ENCODE measurements around the gene ZNFX1.
A peak's percentile ranks its signal among the peaks of the same experiment; 100 is the strongest.
"Not testable (repeated sequence)": the region's sequence is repeated elsewhere in the genome, so short reads cannot be mapped to it uniquely, and the experiment has no call there.

ZNFX1 gene

DNA sequence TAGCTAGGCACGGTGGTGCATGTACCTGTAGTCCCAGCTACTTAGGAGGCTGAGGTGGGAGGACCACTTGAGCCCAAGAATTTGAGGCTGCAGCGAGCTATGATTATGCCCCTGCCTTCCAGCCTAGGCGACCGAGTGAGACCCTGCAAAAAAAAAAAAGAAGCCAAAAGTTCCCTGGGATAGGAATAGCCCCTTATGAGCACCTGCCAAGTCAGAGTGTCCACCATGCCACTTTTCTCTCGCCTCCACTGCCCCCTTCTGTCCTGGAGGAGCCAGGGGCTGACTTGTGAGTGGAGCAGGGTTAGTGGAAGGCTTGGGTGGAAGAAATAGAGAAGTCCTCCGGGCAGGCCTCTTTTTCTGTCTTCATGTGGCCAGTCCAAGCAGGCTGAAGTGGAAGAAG lies 70.8 kb downstream of the ZNFX1 start:
- H3K9me3 ChIP-seq (ENCODE audit: insufficient read depth, low read length), result peaks cover 11% of the 10 kb centered on the region
- no peaks in the 10 kb centered on the region for H4K20me1 ChIP-seq (ENCODE audit: insufficient read depth, low read length)
- H3K4me3 ChIP-seq (ENCODE audit: low read length), result no peak overlapping the region
- H3K27me3 ChIP-seq (ENCODE audit: low read depth, low read length), result no peaks in the 10 kb centered on the region
- no peaks in the 10 kb centered on the region for H3K79me2 ChIP-seq (ENCODE audit: low read length)
- peak overlapping the region; percentile 52; the same call in 1 of the 2 replicates for H2AFZ ChIP-seq (ENCODE audit: low read depth, low read length)
- no peaks in the 10 kb centered on the region for H3K4me1 ChIP-seq (ENCODE audit: low read length)
- H3K36me3 ChIP-seq (replicated peaks; ENCODE audit: low read depth, low read length), result no peaks in the 10 kb centered on the region
- no peak overlapping the region for H3K27ac ChIP-seq (ENCODE audit: low read length)
- no peak overlapping the region for H3K9ac ChIP-seq (ENCODE audit: low read length)
- TF ChIP-seq, protein P1, sequence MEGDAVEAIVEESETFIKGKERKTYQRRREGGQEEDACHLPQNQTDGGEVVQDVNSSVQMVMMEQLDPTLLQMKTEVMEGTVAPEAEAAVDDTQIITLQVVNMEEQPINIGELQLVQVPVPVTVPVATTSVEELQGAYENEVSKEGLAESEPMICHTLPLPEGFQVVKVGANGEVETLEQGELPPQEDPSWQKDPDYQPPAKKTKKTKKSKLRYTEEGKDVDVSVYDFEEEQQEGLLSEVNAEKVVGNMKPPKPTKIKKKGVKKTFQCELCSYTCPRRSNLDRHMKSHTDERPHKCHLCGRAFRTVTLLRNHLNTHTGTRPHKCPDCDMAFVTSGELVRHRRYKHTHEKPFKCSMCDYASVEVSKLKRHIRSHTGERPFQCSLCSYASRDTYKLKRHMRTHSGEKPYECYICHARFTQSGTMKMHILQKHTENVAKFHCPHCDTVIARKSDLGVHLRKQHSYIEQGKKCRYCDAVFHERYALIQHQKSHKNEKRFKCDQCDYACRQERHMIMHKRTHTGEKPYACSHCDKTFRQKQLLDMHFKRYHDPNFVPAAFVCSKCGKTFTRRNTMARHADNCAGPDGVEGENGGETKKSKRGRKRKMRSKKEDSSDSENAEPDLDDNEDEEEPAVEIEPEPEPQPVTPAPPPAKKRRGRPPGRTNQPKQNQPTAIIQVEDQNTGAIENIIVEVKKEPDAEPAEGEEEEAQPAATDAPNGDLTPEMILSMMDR (IDR thresholded peaks at IDR 0.05; ENCODE audit: low read depth, low read length), result peak; percentile 53; the same call in 1 of the 2 replicates
- no peak for TF ChIP-seq EZH2phosphoT487 (IDR thresholded peaks at IDR 0.05; ENCODE audit: low read depth)
- H3K4me2 ChIP-seq (ENCODE audit: low read length), result no peak overlapping the region

DNA sequence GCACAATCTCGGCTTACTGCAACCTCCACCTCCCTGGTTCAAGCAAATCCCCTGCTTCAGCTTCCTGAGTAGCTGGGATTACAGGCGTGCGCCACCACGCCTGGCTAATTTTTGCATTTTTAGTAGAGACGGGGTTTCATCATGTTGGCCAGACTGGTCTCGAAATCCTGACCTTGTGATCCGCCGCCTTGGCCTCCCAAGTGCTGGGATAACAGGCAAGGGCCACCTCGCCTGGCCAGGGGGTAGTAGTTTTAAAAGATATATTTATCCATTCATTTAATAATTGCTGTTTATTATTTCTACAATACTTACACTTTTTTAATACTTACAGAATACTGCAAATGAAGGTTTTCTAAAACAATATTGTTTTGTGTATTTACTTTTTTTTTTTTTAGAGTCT lies 74.1 kb downstream of the ZNFX1 start:
- H3K9me3 ChIP-seq (ENCODE audit: insufficient read depth, low read length), result no peaks in the 10 kb centered on the region
- no peaks in the 10 kb centered on the region for H3K27me3 ChIP-seq (ENCODE audit: low read depth, low read length)
- H3K79me2 ChIP-seq (ENCODE audit: low read length), result no peaks in the 10 kb centered on the region
- no peak overlapping the region for H3K4me3 ChIP-seq (ENCODE audit: low read length)
- H4K20me1 ChIP-seq (ENCODE audit: insufficient read depth, low read length), result no peaks in the 10 kb centered on the region
- TF ChIP-seq, protein P1 (IDR thresholded peaks at IDR 0.05; ENCODE audit: low read depth, low read length), result no peak
- TF ChIP-seq EZH2phosphoT487 (IDR thresholded peaks at IDR 0.05; ENCODE audit: low read depth), result no peak
- no peak overlapping the region for H3K27ac ChIP-seq (ENCODE audit: low read length)
- H3K4me2 ChIP-seq (ENCODE audit: low read length), result no peak overlapping the region
- H3K36me3 ChIP-seq (replicated peaks; ENCODE audit: low read depth, low read length), result no peaks in the 10 kb centered on the region
- H3K9ac ChIP-seq (ENCODE audit: low read length), result no peak overlapping the region
- H3K4me1 ChIP-seq (ENCODE audit: low read length), result no peaks in the 10 kb centered on the region
- H2AFZ ChIP-seq (ENCODE audit: low read depth, low read length), result no peak overlapping the region

- Histone ChIP-seq H2AFZ (ENCODE audit: low read depth, low read length) (no peak overlapping the region), H3K4me1 (ENCODE audit: low read length) (no peaks in the 10 kb centered on the region), H4K20me1 (ENCODE audit: insufficient read depth, low read length) (no peaks in the 10 kb centered on the region), H3K27ac (ENCODE audit: low read length) (no peak overlapping the region), H3K27me3 (ENCODE audit: low read depth, low read length) (no peaks in the 10 kb centered on the region), H3K4me3 (ENCODE audit: low read length) (no peak overlapping the region), H3K9me3 (ENCODE audit: insufficient read depth, low read length) (no peaks in the 10 kb centered on the region), H3K9ac (ENCODE audit: low read length) (no peak overlapping the region), H3K4me2 (ENCODE audit: low read length) (no peak overlapping the region), H3K36me3 (replicated peaks; ENCODE audit: low read depth, low read length) (no peaks in the 10 kb centered on the region), H3K79me2 (ENCODE audit: low read length) (no peaks in the 10 kb centered on the region)
- TF ChIP-seq, protein P1 (IDR thresholded peaks at IDR 0.05; ENCODE audit: low read depth, low read length), result no peak
Measured at GRCh38 chr20:49203011-49203410, 74.8 kb downstream of the ZNFX1 start.

DNA sequence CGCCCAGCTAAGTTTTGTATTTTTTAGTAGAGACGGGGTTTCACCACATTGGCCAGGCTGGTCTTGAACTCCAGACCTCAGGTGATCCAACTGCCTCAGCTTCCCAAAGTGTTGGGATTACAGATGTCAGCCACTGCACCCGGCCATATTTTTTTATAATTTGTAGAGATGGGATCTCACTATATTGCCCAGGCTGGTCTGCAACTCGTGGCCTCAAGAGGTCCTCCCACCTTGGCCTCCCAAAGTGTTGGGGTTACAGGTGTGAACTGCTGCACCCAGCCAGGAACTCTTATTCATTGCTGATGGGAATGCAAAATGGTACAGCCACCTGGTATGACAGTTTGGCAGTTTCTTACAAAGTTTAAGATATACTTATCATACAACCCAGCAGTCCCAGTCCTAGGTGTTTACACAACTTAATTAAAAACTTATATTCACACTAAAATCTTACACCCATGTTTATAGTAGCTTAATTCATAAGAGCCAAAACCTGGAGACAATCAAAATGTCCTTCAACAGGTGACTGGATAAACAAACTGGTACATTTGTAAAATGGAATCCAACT lies 78.0 kb downstream of the ZNFX1 start:
- Histone ChIP-seq H3K4me1 (ENCODE audit: low read length) (no peaks in the 10 kb centered on the region), H3K79me2 (ENCODE audit: low read length) (no peaks in the 10 kb centered on the region), H4K20me1 (ENCODE audit: insufficient read depth, low read length) (no peaks in the 10 kb centered on the region), H3K9me3 (ENCODE audit: insufficient read depth, low read length) (no peaks in the 10 kb centered on the region), H3K27ac (ENCODE audit: low read length) (no peak overlapping the region), H2AFZ (ENCODE audit: low read depth, low read length) (no peak overlapping the region), H3K36me3 (replicated peaks; ENCODE audit: low read depth, low read length) (no peaks in the 10 kb centered on the region), H3K27me3 (ENCODE audit: low read depth, low read length) (no peaks in the 10 kb centered on the region), H3K4me2 (ENCODE audit: low read length) (no peak overlapping the region), H3K4me3 (ENCODE audit: low read length) (no peak overlapping the region), H3K9ac (ENCODE audit: low read length) (no peak overlapping the region)
- TF ChIP-seq, protein P1 (IDR thresholded peaks at IDR 0.05; ENCODE audit: low read depth, low read length), result no peak
- TF ChIP-seq EZH2phosphoT487 (IDR thresholded peaks at IDR 0.05; ENCODE audit: low read depth), result no peak

DNA sequence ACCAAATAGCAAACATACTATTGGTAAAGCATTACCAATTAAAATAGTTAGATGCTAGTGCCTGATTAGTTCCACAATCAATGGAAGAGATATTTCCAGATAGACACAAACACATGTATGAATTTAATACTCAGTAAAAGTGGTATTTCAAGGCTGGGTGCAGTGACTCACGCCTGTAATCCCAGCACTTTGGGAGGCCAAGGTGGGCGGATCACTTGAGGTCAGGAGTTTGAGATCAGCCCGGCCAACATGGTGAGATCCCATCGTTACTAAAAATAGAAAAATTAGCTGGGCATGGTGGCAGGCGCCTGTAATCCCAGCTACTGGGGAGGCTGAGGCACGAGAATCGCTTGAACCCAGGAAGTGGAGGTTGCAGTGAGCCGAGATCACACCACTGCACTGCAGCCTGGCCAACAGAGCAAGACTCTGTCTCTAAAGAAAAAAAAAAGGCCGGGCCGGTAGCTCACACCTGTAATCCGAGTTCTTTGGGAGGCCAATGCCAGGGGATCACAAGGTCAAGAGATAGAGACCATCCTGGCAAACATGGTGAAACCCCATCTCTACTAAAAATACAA lies 84.8 kb downstream of the ZNFX1 start:
- not testable (repeated sequence) for H3K4me3 ChIP-seq (ENCODE audit: low read length); H3K27me3 ChIP-seq (ENCODE audit: low read depth, low read length); H4K20me1 ChIP-seq (ENCODE audit: insufficient read depth, low read length); H3K9me3 ChIP-seq (ENCODE audit: insufficient read depth, low read length); H2AFZ ChIP-seq (ENCODE audit: low read depth, low read length); H3K4me1 ChIP-seq (ENCODE audit: low read length); H3K9ac ChIP-seq (ENCODE audit: low read length); H3K4me2 ChIP-seq (ENCODE audit: low read length); H3K79me2 ChIP-seq (ENCODE audit: low read length); H3K36me3 ChIP-seq (replicated peaks; ENCODE audit: low read depth, low read length); H3K27ac ChIP-seq (ENCODE audit: low read length)
